ENCODE measurements around the gene TTLL6. TPM values are rescaled to one million over a fixed set of nuclear protein-coding genes. Genes with fewer than 3 reads are reported as not detected.
A peak's percentile ranks its signal among the peaks of the same experiment; 100 is the strongest.

TTLL6 gene
- total RNA-seq, 1 donor from 2014 or later = 2.8 TPM

DNA sequence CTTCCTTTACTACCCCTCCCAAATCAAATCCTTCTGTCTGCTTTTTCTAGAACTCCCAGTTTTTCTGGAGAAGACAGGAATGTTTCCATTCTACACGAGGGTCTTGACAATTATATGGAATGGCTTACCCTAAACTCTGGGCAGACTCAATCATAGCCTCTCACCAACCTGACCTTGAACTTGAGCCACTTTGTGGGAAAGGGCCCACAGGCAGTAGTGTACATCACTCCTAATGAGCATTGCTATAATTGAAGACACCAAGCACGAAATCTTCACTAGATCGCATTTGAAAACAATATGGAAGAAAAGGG lies 86.8 kb downstream of the TTLL6 start:
- H3K4me1 Mint-ChIP-seq (ENCODE audit: unreplicated experiment) = peaks cover 4% of the 10 kb centered on the region
- peak overlapping the region; percentile 45 for H3K4me3 Mint-ChIP-seq
- no peaks in the 10 kb centered on the region for H3K36me3 Mint-ChIP-seq
- H3K27ac Mint-ChIP-seq = no peak overlapping the region
- no peaks in the 10 kb centered on the region for H3K9me3 Mint-ChIP-seq
- no peak for DNase-seq (ENCODE audit: extremely low spot score, unreplicated experiment)
- TF ChIP-seq, protein P1, sequence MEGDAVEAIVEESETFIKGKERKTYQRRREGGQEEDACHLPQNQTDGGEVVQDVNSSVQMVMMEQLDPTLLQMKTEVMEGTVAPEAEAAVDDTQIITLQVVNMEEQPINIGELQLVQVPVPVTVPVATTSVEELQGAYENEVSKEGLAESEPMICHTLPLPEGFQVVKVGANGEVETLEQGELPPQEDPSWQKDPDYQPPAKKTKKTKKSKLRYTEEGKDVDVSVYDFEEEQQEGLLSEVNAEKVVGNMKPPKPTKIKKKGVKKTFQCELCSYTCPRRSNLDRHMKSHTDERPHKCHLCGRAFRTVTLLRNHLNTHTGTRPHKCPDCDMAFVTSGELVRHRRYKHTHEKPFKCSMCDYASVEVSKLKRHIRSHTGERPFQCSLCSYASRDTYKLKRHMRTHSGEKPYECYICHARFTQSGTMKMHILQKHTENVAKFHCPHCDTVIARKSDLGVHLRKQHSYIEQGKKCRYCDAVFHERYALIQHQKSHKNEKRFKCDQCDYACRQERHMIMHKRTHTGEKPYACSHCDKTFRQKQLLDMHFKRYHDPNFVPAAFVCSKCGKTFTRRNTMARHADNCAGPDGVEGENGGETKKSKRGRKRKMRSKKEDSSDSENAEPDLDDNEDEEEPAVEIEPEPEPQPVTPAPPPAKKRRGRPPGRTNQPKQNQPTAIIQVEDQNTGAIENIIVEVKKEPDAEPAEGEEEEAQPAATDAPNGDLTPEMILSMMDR (conservative IDR thresholded peaks at IDR 0.05) = no peak
- H3K27me3 Mint-ChIP-seq = peaks cover 98% of the 10 kb centered on the region

GRCh38 chr17:48729335-48730239 lies 87.4 kb downstream of the TTLL6 start:
- H3K27ac Mint-ChIP-seq = peak overlapping the region; percentile 29
- peak overlapping the region; percentile 85 for H3K4me3 Mint-ChIP-seq
- H3K36me3 Mint-ChIP-seq = no peaks in the 10 kb centered on the region
- peaks cover 98% of the 10 kb centered on the region for H3K27me3 Mint-ChIP-seq
- no peaks in the 10 kb centered on the region for H3K9me3 Mint-ChIP-seq
- TF ChIP-seq, protein P1 (conservative IDR thresholded peaks at IDR 0.05) = no peak
- no peak for DNase-seq (ENCODE audit: extremely low spot score, unreplicated experiment)
- H3K4me1 Mint-ChIP-seq (ENCODE audit: unreplicated experiment) = peaks cover 4% of the 10 kb centered on the region

DNA sequence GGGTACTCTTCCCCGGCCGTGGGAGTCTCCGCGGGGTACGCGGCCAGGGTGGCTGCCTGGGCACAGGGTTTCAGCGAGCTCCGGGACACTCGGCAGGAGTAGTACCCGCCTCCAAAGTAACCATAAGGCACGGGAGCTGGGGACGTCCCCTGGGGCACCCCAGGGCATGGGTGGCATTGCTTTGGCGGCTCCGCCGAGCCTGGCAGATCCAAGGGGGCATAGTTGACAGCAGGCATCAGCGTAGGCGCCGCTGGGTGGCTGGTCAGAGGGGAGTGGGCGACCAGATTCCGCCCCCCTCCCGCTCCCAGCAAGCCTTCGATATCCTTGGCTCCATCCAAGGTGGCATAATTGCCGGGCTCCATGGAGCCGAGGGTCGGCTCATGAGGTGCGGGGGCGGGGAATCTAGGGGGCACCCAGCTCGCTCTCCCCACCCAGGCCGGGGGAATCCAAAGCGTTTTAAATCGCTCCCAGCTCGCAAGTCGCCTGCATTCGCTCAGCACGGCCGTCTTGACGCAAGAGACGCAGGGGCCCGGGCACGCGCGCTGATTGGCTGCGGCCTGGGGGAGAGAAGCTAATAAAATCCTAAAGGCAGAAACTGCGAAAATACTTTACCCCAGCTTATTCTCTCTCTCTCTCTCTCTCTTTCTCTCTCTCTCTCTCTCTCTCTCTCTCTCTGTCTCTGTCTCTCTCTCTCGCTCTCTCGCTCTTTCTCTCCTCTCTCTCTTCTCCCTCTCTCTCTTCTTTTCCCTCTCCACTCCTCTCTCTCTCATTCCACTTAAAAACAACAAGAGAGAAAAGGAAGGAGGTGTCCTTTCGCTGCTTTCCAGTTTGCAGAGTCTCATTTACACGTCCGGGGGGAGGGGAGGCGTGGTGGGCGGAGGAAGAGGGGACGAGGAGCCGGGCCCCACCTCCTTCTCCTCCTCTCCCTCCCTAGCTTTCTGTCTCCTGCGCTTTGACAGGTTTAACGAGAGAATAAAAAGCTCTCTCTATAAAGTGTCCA lies 88.5 kb downstream of the TTLL6 start, which contains the start of gene HOXB13:
Gene HOXB13, minus strand, starts transcription at position 519 of the 1,000 bp plus-strand sequence. Its CDS starts 157 bp downstream, at position 362.
- Mint-ChIP-seq H3K4me3 (peak within 1 kb of the TSS; percentile 85), H3K27me3 (peaks cover 98% of the 10 kb centered on the region), H3K36me3 (no peaks in the 10 kb centered on the region), H3K9me3 (no peaks in the 10 kb centered on the region), H3K27ac (peak within 1 kb of the TSS; percentile 29), H3K4me1 (ENCODE audit: unreplicated experiment) (peaks cover 7% of the 10 kb centered on the region)
- DNase-seq (ENCODE audit: extremely low spot score, unreplicated experiment) = no peak
- TF ChIP-seq, protein P1 (conservative IDR thresholded peaks at IDR 0.05) = no peak

DNA sequence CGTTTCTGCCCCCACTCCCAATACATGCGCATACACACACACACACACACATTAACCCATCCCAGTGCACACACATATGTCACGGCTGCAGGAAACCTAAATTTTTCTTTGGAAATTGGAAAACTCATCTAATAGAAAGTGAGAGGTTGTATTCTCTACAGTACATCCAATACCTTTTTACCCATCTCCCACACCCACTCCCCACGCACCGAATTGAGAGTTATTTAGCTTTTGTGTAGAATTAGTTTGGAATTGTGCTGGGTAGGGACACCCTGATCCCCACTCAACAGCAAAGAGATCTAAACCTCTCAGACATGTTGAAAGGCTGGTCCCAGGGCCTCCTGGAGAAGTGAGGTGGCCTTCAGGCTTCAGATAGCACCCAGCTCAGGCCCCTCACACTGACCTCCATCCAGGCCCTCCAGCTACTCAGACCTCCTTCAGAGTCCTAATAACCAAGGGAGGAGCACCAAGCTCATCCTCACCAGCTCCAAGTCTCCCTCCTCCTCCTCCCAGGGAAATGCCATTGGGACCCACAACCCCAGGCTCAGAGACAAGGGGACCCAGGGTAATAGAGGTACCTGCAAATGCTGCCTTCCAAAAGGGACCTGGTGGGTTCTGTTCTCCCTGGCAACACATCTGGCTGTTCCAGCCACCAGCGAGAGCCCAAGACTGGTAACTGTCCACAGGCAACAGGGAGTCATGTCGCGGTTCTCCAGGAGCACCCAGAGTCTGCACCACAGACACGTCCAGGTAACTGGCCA lies 89.4 kb downstream of the TTLL6 start:
- no peak for DNase-seq (ENCODE audit: extremely low spot score, unreplicated experiment)
- Mint-ChIP-seq H3K27me3 (peaks cover 100% of the 10 kb centered on the region), H3K4me1 (ENCODE audit: unreplicated experiment) (peaks cover 7% of the 10 kb centered on the region), H3K9me3 (no peaks in the 10 kb centered on the region), H3K27ac (no peak overlapping the region), H3K4me3 (peak overlapping the region; percentile 67), H3K36me3 (no peaks in the 10 kb centered on the region)
- TF ChIP-seq, protein P1 (conservative IDR thresholded peaks at IDR 0.05) = no peak

- peaks cover 7% of the 10 kb centered on the region for H3K4me1 Mint-ChIP-seq (ENCODE audit: unreplicated experiment)
- peaks cover 100% of the 10 kb centered on the region for H3K27me3 Mint-ChIP-seq
- H3K9me3 Mint-ChIP-seq = no peaks in the 10 kb centered on the region
- no peak overlapping the region for H3K27ac Mint-ChIP-seq
- DNase-seq (ENCODE audit: extremely low spot score, unreplicated experiment) = no peak
- TF ChIP-seq, protein P1 (conservative IDR thresholded peaks at IDR 0.05) = no peak
- no peaks in the 10 kb centered on the region for H3K36me3 Mint-ChIP-seq
- H3K4me3 Mint-ChIP-seq = peak overlapping the region; percentile 8
Observed at GRCh38 chr17:48726916-48727286, 90.1 kb downstream of the TTLL6 start.
